GM20000 (cell line): ENCODE data around the gene CFAP74.

Experiments used
- DNase-seq: peaks from one replicate; pipeline ENCODE4 v3.0.0; 2012; ENCODE audit warnings: low spot score
- CTCF ChIP-seq: IDR thresholded peaks from 2 replicates; pipeline ENCODE4 v1.5.1; 2012; ENCODE audit warnings: mild to moderate bottlenecking, control low read depth; ENCODE audit errors: extremely low read depth, missing control alignments

Gene CFAP74

GRCh38 chr1:2049718-2050431 lies 46.3 kb upstream of the CFAP74 start, which contains the start of gene PRKCZ:
Gene PRKCZ, plus strand, starts transcription at chr1:2050411. Its CDS starts 220 bp downstream, at chr1:2050631.
- DNase-seq = peak; percentile 89
- TF ChIP-seq CTCF = no peak

GRCh38 chr1:2049225-2049717 lies 45.7 kb upstream of the CFAP74 start:
- DNase-seq = no peak
- no peak for TF ChIP-seq CTCF

- no peak for TF ChIP-seq CTCF
- DNase-seq = no peak
Measured at GRCh38 chr1:2047749-2048729, 44.5 kb upstream of the CFAP74 start.

GRCh38 chr1:2046953-2047748 lies 43.6 kb upstream of the CFAP74 start:
- no peak for DNase-seq
- TF ChIP-seq CTCF = no peak

- peak; percentile 79 for TF ChIP-seq CTCF
- peak; percentile 82 for DNase-seq
Measured at GRCh38 chr1:2046174-2046917, 42.8 kb upstream of the CFAP74 start.

GRCh38 chr1:2045468-2046173 lies 42.0 kb upstream of the CFAP74 start:
- no peak for TF ChIP-seq CTCF
- no peak for DNase-seq
